A204.1 (cell line): ENCODE measurements around the gene ATG4B.
"Not testable (repeated sequence)": the region's sequence is repeated elsewhere in the genome, so short reads cannot be mapped to it uniquely, and the experiment has no call there.

Experiments used
- FAIRE-seq: peaks from 2 replicates; lab custom pipeline; 2012; peaks lifted over from hg19 to GRCh38; lab: Jason Lieb, UNC

The ATG4B gene

GRCh38 chr2:241640165-241640795 lies 2.8 kb downstream of the ATG4B start:
- no peak for FAIRE-seq

GRCh38 chr2:241641631-241642030 lies 4.1 kb downstream of the ATG4B start:
- no peak for FAIRE-seq

DNA sequence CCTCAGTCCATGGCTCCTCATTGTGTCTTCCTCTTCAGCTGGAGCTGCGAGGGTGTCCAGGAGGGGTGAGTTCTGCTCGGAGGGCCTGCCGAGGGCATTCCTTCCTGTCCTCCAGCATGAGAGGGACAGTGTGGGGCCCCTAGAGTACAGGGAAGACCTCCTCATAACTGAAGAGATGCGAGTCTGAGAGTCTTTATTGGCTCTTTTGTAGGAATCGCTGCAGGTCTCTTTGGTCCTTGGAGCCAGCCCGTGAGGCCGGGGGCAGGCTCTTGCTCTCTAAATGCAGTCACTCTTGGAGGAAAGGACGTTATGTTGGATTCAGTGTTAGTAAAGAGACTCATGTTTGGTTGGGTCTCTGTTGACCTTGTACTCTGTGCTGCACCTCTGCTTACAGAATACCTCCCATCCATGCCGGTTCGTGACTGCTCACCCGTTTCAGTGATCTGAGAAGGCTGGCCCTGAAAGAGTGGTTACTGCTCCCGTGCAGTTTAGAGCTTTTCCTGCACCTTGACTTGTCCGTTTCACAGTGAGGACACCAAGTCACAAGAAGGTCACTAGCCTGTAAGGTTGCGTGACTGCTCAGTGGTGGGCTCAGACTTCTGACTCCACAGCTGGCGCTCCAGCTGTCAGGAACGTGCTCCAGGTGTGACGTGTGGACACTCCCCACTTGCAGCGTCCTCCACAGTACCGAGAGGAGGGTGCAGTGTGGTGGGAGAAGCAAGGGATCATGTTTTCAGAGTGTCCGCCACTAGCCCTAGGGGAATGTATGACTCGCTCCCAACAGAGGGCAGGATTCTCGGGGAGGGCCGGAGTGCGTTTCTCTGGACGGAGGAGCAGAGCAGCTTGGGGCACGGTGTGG lies 7.8 kb downstream of the ATG4B start:
- FAIRE-seq = no peak

DNA sequence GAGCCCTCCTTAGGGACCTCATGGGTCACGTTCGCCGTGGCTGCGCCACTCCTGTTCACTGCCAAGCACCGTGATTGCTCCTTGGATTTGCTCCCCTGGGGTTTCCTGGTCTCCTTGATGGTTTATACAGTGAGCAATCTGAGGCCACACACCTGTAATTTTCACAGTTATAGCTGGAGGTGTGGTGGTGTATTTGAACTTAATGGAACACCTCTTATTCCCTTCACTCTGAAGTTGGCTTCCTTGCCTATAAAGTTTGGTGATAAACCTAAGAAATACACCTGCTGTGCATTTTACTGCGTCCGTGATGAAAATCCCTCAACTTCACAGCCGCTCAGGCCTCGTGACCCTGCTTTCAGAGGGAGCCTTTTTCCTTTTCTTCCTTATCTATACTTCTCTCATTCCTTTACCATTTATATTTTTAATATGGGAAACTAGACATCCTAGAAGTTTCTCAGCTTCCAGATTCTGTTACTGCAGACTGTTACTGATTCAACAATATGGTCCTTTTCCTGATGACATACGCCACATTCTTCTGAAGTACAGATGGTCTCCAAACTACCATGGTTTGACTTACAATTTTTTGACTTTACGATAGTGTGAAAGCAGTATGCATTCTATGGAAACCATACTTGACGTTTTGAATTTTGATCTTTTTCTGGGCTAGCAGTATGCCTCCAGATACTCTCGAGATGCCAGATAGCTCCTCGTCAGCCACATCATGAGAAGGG lies 8.6 kb downstream of the ATG4B start:
- FAIRE-seq = no peak

DNA sequence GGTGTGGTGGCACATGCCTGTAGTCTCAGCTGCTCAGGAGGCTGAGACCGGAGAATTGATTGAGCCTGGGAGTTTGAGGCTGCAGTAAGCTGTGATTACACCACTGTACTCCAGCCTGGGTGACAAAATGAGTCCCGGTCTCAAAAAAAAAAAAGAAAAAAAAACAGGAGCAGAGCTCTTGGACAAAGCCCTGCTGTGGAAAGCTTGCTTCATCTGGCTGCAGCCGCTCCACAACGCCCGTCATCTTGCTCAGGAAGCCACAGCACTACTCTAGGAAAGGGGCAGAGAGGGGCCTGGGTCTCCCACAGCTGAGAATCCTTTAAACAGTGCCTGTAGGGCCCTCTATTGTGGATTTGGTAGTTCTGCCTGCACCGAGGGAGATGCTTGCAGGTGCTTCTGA lies 11.0 kb downstream of the ATG4B start:
- no peak for FAIRE-seq

DNA sequence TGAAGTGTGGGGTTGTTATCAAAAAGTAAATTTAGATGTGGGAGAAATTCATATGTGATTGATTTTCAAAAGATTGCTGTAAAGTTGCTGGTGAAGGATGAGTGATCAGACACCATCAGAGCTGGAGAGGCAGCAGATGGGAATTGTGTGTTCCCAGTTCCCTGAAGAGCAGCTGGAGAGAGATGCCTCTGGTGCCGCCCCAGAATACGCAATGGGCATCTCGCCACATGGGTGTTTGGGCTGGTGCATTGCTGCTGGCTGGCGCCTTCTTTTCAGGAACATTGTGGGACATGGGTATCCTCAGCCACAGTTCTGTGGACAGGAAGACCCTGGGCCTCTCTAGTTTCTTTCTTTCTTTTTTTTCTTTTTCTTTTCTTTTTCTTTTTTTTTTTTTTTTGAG lies 11.9 kb downstream of the ATG4B start:
- no peak for FAIRE-seq

DNA sequence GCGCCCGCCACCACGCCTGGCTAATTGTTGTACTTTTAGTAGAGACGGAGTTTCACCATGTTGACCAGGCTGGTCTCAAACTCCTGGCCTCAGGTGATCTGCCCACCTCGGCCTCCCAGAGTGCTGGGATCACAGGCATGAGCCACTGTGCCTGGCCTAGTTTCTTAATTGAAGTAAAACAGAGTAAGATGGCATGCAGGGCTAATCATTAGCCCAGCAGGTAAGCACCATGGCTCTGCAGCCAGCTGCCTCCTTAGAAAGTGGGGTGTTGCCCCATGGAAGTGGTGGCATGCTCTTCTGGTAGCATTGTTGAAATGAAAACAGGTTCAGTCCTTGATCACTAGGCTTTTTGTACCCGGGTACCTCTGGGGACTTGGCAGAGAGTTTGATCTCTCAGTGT lies 12.4 kb downstream of the ATG4B start:
- no peak for FAIRE-seq

DNA sequence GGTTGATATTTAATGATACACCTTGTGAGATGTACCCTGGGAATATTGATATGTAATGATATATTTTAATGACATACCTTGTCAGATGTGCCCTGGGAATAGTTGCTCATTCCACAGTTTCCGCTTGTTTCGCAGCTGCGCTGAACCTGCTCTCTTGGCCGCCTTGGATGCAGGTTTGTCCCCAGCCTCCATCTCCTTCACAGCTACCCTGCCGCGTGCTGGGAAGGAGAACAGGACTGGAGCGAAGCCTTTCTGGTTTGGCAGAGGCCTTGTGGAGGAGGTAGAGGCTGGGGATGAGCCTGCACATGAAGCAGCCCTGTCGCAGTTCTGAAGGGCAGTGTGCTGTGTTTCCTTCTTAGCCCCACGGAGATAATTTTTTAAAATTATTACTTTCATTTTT lies 14.6 kb downstream of the ATG4B start:
- no peak for FAIRE-seq

DNA sequence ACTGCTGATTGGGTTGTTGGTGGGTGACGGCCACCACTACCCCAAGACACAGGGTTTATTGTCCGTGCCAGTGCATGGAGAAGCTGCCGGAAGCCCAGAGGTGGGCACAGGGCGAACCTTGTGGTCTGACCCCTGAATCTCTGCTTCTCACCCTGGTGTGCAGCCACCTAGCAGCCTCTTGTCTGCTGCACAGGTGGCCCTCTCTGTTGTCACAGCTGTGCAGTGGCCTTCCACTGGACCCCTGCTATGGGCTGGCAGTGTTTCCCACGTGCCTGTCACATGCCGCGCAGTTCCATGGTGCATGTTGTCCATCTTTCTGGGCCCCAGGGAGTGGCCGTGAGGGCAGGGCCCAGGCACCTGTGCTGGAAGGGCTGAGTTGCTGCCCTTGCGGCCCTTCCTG lies 15.2 kb downstream of the ATG4B start:
- no peak for FAIRE-seq

DNA sequence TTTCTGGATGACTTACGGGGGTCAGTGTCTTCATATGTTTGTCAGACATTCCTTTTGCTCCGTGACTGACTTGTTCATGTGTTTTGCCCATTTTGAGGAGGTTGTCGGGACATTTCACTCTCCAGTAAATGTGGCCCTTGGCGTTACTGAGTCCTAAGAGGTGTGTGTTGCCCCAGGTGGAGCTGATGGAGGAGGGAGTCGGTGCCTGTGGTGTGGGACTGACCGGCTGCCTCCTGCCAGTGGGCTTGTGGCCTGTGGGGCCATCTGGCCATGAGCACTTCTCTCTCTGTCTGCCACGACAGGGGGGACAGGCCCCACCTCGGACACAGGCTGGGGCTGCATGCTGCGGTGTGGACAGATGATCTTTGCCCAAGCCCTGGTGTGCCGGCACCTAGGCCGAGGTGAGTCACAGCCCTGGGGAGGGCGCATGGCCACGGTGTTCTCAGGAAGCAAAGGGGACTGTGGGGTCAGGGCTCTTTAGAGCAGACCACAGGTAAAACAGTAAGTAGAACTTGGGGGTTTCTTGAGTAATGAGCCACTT lies 15.8 kb downstream of the ATG4B start:
- FAIRE-seq = no peak

- no peak for FAIRE-seq
Observed at GRCh38 chr2:241654551-241654950, 17.1 kb downstream of the ATG4B start.

- no peak for FAIRE-seq
Observed at GRCh38 chr2:241655516-241656189, 18.2 kb downstream of the ATG4B start.

- no peak for FAIRE-seq
Observed at GRCh38 chr2:241656190-241656741, 18.8 kb downstream of the ATG4B start.

DNA sequence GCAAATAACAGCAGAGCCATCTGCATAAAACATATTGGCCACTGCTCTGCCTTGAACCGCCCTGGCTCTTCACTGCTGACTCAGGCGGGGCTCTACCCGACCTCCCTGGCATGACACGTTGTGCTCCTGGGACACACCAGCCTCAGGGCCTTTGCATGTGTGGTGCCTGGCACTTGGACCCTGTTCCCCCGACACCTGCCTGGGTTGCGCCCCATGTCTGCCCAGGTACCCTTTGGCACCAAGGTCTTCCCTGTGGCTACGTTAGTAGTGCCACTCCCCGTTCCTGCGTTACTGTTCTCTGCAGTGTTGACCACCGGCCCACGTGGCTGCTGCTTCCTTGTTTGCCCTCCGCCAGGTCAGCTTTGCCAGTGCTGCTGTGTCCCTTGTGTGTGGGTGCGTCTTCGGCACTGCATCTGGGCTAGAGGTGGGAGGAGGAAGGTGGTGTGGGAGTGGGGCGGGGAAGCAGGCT lies 20.3 kb downstream of the ATG4B start:
- FAIRE-seq = no peak

- FAIRE-seq = no peak
Observed at GRCh38 chr2:241658296-241658695, 20.8 kb downstream of the ATG4B start.

DNA sequence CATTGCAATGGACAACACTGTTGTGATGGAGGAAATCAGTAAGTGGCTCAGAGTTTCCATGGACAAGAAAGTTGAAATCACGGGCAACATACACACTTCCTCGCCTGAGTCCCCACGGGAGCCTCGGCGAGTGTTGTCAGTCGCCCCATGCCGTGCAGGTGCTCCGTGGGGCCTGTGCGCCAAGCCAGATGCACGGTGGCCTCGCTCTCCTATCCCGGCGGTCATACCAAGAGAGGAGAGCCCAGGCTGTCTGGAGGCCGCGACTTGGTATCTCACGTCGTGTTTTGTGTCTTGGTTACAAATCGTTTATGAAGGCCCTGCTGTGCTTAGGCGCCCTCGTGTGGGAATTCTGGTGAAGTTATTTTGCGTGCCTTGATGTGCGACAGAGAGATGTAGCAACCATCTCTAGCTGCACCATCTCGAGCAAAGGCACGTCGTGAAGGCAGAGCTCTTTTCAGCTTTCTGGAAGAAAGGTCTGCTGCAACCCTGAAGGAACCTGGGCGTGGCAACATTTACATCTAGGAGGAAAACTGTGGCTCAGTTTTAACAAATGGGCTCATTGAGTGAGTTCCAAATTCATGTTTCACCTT lies 21.8 kb downstream of the ATG4B start:
- peak; percentile 53 for FAIRE-seq

DNA sequence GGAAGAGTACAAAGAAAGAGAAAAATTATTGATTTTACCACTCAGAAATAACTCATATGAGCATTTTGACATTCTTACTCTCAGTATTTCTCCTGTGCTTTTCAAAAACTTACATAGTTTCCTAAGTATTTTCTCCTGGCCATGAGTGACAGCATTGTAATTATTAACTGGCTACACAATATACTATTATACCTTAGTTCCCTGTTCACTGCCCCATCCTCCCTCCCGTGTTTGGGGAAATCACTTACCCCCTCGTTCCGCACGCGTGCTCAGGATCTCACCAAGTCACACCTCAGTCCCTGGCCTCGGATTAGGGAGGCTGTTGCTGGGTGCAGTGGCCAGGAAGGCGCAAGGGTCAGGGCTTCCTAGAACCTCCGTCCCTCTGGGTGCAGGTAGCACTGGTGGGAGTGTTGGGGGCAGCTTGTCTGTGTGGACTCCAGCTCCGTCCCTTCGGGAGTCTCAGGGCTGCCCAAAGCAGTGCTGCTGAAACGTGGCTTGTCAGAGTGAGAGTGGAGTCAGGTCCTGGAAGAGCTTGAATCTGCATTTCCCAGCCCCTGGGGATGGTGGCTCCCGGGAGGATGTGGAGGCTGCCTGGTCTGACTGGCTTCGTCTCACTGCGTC lies 23.2 kb downstream of the ATG4B start:
- no peak for FAIRE-seq

- not testable (repeated sequence) for FAIRE-seq
Observed at GRCh38 chr2:241662731-241663130, 25.2 kb downstream of the ATG4B start.

DNA sequence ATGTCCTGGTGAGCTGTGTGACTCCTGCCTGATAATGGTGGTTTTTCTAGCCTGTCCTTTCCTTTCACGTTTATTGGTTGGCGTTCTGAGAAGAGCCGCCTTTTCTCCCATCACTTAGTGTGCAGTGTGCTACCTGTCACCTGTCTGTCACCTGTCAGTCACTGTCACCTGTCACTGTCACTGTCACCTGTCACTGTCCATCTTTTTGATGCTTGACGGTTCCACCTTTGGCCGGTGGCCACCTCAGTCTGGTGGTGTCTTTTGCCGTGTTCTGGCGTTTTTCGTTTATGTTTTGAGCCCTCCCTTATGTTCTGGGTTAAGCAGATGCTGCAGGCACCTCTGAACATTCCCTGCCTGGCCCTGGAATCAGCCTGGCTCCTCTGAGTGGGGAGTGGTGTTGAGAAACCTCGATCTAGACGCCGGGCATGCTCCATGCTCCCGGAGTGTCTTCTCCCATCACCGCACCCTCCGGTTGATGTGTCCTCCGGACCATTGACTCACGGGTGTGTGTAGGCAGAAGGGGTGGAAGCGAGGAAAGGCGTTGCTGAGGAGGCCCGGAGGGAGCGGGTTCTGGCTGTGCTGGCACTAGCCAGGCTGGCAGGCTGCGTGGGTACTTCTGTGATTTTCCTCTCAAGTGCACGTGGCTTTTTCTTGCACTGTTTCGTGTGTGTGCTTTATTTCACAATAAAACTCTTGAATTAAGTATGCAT lies 28.4 kb downstream of the ATG4B start:
- no peak for FAIRE-seq

DNA sequence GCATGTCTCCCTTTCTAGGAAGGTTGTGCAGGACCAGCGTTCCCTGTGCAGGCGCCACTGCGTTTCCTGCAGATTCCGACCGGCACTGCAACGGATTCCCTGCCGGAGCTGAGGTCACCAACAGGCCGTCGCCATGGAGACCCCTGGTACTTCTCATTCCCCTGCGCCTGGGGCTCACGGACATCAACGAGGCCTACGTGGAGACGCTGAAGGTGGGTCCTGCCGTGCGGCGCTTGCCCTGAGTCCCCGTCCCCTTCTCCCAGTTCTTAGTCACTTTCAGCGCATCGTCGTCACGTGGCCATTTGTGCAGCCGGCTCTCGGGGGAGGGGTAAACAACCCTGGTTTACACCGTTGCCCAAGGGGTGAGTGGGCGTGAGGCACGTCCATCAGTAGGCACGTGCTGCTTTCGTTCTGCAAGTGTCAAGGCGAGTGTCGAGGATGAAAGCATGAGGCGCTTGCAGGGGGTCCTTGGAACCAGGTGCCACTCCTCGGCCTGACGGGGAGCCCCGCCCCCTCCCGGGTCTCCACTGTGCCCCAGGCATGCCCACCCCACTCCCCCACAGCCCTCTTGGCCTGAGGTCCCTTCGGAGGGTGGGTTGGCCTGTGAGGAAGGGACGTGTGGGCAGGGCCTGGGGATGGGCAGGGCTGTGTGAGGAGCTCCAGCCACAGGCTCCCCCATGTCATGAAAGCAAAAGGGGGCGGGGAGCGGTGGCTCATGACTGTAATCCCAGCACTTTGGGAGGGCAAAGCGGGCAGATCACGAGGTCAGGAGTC lies 29.3 kb downstream of the ATG4B start:
- no peak for FAIRE-seq
